HL-60/S4 treated with phorbol 12-myristate 13-acetate at 8.2 ng/mL for 4 days and 3 days (cell line): Measurements from ENCODE around the gene SNCB.

ENCODE experiments used
- in situ Hi-C: fragments of 300-500 bp; cut with MboI; formaldehyde crosslinking; loops from 2 replicates; pipeline ENCODE4 v1.15.0; 2022; ENCODE audit warnings: low sequenced_read_pairs

Gene SNCB

DNA sequence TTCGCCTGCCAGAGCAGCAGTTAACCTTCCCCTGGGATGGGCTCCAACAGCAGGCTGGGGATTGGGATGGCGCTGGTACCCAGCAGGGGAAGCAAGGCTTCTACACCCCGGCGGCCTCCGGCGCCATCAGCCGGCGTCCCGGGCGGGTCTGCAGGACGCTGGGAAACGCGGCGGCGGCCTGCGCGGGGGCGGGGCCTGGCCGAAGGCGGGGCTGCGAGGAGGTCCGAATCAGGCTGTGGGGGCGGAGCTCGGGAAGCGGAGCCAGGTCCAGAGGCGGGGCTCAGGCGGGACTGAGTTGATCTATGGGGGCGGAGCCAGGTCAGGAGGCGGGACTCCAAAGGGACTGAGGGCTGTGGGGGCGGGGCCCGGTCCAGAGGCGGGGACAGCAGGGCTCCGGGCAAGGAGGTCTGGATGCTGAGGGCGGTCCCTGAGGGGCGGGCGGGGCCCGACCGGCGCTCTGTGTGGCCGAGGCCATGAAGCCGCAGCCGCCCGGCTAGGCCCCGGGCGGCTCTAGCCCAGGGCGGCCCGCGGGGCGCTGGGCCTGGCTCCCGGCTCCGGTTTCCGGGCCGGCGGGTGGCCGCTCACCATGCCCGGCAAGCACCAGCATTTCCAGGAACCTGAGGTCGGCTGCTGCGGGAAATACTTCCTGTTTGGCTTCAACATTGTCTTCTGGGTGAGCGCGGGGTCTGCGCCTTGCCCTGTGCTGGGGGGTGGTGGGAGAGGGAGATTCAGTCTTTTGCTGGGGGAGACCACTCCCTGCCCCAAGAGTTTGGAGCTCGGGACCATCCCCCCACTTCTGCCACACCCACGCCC is 16.9 kb upstream of the SNCB start, which contains the start of gene TSPAN17:
TSPAN17 (plus strand) TSS at position 455 of the 813 bp plus-strand sequence; CDS start at position 587, 132 bp downstream.
- in situ Hi-C loops: no loop called here

DNA sequence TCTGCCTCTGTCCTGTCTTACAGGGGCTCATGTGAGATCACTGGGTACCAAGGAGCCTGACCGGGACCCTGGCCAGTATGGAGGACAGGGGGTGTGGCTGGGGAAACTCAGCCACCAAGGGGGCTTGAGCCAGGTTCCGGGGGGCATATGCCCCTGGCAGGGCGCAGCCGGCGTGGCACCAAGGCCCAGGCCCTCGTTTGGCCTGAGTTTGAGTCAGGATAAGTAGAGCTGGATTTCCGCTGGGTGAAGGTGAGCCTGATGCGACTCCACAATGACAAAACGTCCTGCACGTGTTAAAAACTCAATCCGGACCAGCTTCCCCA is 16.3 kb upstream of the SNCB start:
- in situ Hi-C loops: no loop called here

DNA sequence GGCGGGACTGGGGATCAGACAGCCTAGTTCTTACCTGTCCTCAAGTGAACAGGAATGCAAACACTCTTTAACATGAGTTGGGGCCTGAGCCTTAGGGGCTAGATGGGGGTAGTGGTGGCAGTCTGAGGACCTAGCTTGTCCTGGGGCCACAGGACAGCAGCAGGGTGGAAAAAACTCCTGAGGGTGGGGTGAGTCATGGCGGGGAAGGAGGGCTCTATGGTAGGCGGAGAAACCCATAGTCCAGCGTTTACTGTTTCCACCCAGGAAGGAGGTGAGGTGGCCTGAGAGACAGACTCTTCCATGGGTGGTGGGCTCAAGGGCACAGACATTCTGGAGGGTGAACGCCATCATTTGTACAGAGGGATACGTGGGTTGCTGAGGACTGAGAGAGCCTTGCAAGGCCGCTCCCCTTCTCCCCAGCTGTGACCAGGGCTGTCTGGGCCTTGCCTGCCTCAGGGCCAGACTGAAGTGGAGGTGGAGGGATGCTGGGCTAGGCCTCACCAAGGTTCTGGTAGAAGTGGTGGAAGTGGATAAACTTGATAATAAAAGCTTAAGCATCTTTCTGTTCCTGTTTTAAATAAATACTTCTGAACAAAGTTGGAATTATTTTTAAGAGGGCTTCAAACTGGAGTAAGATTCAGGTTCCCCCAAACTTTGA is 15.8 kb upstream of the SNCB start:
- in situ Hi-C loops: no loop called here

DNA sequence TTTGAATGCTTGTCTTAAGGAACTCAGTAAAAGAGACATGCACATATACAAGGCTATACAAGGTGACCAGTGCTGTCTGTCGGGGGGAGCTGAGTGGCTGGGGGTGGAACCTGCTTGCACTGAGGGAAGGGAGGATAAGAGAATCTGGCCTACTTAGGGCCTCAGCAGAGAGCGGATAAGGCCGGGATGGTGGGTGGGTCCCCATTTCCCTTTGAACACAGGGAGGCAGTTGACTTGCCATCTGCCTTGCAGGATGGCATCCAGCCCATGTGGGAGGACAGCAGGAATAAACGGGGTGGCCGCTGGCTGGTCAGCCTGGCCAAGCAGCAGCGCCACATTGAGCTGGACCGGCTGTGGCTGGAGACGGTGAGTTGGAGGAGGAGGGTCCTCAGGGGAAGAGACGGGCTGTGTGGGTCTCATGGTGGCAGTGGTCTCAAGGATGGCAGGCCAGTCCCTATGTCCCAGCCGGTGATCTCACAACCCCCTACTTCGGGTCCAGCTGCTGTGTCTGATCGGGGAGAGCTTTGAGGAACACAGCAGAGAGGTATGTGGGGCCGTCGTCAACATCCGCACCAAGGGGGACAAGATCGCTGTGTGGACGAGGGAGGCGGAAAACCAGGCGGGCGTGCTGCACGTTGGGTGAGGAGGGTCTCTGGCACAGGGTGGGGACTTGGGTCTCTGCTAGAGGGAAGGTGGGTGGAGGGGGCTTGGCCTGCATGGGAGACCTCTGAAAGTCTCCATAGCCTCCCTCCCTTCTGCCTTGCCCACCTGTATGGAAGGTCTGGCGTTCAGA is 14.7 kb upstream of the SNCB start:
- in situ Hi-C loops: no loop called here

DNA sequence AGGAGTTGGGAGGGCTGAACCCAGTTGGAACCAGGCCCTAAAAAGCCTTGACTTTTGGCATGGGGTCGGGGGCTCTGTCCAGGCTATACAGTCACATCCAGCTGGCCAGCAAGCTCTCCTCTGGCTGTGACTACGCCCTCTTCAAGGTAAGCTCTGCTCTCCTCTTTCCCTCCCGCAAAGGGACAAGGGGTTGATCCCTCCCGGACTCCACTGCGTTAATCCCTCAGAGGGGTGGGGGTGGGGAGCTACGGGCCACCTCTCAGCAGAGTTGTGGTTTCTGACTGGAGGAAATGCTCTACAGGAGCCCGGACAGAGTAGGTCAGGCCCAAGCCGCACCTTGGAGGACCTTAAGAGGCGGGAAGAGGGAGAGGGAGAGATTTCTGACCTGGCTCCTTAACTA is 14.0 kb upstream of the SNCB start:
- in situ Hi-C loops: no loop called here

DNA sequence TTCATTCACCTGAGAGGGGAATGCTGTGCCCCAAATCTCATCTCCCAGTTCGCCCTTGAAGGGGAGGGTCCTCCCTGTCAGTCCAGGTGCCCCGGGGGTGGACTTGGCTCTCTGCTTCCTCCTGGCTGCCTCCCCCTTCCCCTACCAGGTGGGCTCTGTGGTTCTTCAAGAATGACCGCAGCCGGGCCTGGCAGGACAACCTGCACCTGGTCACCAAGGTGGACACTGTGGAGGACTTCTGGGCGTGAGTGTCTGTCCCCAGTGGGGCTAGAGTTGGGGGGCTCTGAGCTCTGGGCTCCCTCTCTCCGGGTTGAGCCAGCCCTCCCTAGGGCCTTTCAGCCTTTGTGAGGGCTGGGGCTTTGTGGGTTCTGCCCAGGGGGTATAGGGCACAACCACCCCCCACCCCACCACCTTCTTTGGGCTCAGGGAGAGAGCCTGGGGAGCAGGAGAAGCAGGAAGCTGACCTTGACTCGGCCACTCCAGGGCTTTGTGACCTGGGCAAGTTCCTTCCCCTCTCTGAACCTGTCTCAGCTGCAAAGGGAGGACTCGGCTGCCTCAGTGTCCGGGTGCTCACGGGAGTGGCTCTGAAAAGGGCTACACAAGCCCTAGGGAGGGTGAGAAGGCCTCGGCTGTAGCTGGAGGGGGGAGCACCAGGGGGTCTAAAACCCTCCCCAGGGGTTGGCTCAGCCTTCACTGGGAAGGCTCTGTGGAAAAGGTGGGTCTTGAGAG is 13.3 kb upstream of the SNCB start:
- in situ Hi-C loops: no loop called here

DNA sequence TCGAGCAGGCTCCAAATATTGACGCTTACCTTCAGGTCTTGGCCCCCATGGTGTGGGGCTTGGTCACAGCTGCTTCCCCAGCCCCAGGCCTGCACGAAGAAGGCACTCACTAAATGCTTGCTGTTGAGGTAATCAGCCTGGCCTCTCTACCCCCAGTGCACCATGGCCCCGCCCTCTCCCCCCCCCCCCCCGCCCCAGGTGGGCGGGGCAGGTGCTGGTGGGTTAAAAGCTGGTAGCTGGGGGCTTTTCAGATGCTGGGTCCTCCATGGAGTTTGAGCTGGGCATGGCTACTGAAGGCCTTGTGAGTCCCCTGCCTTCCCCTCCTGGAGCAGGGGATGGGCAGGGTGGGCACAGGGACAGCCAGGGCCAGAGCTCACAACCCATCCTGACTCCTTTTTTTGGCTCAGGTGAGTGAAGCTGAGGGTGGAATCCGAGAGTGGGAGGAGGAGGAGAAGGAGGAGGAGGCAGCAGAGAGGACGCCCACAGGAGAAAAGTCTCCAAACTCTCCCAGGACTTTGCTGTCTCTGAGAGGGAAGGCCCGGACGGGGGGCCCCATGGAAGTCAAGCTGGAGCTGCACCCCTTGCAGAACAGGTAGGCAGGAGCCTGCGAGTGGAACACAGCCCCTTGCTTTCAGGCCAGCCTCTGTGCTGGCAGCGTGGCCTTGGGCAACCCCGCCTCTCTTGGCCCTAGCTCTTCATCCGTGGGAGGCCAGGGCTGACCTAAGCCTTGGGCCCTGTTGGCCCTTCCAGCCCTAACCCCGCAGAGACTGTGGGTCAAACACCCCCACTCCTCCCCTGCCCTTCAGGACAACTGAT is 12.5 kb upstream of the SNCB start:
- in situ Hi-C loops: no loop called here

DNA sequence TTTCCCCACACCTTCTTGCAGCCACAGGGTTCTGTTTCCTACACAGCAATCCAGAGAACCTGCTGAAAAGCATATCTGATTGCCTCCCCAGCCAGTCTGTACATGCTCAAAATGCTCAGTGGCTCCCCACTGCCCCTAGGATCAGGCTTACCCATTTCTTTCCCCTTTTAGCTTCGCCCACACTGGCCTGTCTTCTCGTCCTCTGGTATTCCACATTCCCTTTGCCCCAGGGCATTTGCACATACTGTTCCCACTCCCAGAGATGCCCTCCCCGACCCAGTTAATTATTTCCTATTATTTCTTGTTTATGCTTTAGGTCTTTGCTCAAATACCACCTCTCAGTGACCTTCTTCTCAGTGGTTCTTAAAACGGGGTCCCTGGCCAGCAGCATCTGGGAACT is 10.3 kb upstream of the SNCB start:
- in situ Hi-C loops: no loop called here

DNA sequence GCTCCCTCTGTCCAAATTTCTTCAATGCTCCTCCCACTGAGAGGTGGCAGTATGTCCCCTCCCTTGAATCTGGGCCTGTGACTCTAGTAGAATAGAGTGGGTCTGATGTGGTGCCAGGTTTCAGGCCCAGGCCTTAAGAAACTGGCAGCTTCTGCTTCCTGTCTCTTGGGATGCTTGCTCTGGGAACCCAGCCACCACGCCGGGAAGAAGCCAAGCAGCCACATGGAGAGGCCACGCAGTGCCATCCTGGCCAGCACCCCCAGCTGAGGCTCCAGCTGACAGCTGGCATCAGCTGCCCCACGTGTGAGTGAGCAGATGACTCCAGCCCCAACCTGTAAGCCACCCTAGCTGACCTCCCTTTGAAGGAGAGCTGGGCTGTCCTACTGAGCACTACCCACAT is 9.6 kb upstream of the SNCB start:
- in situ Hi-C loops: no loop called here

DNA sequence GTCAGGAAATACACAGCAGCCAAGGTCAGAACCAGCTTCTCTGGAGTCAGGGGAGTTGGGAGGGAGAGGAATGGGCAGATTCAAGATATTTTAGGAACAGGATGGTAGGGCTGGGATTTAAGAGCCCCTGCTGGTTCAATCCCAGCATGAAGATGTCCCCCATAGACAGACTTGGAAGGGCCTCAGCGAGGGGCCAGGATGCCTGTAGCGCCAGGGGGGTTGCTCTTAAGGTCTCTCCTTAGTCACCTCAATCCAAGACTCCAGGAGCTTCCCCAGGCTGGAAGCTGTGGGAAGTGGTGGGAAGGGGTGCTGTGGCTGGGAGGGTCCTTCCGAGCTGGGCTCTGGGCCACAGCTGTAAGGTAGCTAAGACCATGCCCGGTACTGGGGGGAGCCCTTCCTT is 8.9 kb upstream of the SNCB start:
- in situ Hi-C loops: no loop called here

DNA sequence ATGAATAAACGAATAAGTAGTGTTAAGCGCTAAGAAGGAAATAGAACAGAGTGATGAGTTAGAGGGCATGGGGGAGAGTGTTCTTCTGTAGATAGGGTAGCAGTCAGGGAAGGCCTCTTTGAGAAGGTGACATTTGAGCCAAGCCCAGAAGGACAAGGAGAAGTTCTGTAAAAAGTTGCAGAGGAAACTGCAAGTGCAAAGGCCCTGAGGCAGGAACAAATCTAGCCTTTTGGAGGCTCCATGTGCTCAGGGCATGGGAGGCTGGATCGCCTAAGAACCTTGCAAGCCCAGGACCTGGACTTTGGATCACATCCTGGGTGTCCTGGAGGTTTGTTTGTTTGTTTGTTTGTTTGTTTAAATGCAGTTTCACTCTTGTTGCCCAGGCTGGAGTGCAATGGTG is 8.1 kb upstream of the SNCB start:
- in situ Hi-C loops: no loop called here

DNA sequence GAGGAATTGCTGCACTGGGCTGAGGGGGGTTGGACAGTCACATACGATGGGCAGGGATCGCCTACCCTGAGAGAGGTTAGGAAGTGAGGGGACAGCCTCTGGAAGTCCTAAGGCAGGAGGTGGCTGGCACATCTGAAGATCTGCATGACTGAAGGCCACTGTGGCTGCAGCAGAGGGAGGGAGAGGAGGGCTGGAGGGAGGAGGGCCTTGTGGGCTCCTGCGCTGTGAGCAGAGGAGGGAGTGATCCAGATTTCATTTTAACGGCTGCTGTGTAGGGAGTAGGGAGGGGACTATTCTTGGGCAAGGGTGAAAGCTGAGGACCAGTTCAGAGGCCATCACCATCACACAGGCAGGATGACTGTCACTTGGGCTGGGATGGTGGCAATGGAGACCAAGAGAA is 7.2 kb upstream of the SNCB start:
- in situ Hi-C loops: no loop called here

DNA sequence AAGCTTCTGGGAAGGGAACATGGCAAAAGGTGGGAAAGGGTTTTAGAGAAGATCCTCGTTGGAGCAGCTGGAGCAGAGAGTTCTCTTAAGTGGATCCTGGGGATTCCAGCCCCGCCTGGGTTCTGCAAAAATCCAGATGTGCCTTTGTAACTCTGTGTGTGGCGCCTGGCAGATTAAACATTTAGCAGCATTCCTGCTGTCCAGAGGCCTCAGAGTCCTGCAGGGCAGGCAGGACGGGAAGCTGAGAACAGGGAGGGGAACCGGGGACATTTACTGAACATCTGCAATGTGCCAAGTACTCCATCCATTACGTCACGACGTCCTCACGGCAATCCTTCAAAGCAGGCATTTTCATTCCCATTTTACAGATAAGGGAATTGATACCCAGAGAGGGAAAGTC is 6.1 kb upstream of the SNCB start:
- in situ Hi-C loops: no loop called here

DNA sequence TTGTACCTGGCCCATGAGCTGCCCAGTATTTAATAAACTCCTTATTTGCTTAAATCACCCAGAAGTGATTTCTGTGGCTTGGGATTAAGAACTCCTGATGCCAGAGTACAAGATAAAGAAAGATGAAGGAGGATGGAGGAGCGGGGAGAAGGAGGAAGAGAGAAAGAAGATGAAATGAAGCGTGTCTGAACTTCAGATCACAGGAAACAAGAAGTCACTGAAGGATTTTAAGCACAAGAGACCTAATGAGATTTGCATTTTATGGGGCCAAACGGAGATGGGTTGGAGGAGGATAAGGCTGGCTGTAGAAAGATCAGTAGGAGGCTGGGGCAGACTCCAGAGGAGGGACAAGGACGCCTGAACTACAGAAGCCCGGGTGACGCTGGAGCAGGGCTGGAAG is 3.3 kb upstream of the SNCB start:
- in situ Hi-C loops: no loop called here

DNA sequence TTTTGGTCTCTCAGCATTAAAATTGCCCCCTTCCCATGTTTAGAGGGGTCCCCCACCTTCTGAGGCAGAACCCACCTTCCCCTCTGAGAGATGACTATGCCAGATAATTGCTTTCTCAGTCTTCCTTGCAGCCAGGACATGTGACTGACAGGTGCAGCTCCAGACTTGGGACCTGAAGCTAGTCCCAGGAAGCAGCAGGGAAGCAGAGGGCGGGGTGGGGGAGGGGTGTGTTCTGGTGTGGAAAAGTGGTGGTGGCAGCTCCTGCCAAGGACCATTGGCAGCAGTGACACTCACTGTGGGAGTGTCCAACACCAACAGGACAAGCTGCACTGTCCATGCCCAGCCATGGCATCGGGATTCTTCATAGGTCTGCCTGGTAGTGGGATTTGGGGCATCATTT is 2.4 kb upstream of the SNCB start:
- in situ Hi-C loops: no loop called here

DNA sequence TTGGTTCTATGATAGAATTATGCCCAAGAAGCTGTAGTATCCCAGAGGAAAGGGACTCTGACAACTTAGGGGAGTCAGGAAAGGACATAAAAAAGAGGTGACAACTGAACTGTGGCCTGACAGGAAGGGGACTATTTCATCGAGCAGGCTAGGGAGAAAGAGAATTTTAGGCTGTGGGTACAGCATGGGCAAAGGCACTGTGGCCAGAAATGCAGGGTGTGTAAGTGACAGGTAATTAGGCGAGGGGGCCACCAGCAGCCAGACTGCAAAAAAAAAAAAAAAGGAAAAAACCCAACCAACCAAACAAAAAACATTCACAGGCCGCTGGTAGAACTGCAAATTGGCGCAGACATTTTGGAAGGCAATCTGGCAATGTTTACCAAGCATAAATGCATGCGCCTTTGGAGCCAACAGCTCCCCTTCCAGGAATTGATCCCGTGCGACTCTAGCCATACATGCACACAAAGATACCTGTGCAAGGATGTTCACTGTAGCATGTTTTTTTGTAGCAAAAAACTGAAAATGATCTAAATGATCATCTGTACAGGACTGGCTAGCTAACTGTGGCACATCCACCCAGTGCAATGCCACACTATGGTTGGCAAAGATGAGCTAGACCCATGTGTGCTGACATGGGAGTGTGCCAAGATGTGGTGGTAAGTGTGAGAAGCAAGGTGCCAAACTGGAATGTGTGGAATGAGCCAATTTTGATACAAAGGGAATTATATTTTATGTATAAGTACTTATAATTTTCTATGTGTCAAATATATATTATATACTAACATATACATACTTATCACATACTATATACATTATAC is 1.3 kb upstream of the SNCB start:
- in situ Hi-C loops: no loop called here

DNA sequence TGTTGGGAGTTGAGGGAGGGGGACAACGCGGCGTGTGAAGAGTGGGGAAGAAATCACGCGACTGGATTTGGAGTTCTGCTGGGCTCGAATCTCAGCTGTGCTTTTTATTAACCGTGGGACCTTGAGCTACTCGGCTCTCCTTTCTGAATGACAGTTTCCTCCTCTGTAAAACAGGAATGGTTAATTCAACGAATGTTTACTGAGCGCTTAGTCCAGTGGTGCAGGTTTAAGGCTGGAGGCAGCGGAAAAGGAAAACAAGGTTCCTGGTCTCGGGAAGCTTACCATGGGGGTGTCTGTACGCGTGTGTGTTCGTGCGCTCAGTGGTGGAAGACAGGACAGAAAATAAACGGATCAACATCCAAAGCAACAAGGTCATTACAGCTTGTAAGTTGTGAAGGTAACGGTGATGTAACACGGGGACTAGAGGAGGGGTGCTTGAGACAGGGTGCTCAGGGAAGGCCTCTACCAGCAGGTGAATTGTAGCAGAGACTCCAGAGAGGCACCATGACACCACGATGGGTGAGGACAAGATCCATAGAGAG is 418 bp upstream of the SNCB start:
- in situ Hi-C loops: no loop called here

DNA sequence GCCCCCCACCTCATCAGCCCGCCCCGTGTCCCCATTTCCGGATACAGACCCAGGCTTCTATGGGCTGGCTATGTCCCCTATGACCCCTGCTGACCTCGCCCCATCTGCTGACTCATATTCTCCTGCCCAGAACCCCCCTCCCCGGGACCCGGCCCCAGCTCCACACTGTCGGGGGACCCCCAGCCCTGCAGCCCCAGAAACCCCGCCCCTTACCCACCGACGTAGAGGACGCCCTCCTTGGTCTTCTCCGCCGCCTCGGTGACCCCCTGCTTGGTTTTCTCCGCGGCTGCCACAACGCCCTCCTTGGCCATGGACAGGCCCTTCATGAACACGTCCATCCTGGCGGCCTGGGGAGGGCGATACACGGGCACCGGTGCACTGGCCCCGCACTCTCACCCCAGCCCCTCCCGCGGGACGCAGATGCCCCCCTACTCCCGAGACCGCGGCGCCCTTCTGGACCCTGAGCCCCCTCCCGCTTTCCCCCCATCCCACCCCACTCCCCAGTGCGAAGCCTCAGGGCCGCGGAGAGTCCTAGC is 949 bp downstream of the SNCB start:
- in situ Hi-C loops: no loop called here
